Endothelial cell of umbilical vein (primary cell): ENCODE data around the gene NEDD1. TPM values are rescaled to one million over a fixed set of nuclear protein-coding genes. Genes with fewer than 3 reads are reported as not detected.
A peak's percentile ranks its signal among the peaks of the same experiment; 100 is the strongest.

Experiments used
- BruUV-seq: library from RNA; stranded (reverse); fragments of 400-500 nt; replicated peaks from 2 replicates; lab custom pipeline; 2021; lab: Mats Ljungman, UMichigan
- CTCF ChIA-PET: fragments of 300-600, 350-600 bp; sonication (Branson Sonifier 250); formaldehyde crosslinking; loops from one replicate; lab custom pipeline; 2021; ENCODE audit warnings: antibody characterized with exemption, inconsistent platforms; lab: Charles Lee
- POLR2A ChIA-PET: fragments of 300-600, 350-600 bp; sonication (Branson Sonifier 250); formaldehyde crosslinking; loops from one replicate; lab custom pipeline; 2021; ENCODE audit warnings: antibody characterized with exemption, inconsistent platforms; lab: Charles Lee
- DNase-seq: peaks from one replicate; pipeline ENCODE4 v3.0.0-alpha.2; 2011; ENCODE audit warnings: low read depth, low spot score
- FAIRE-seq: peaks from 2 replicates; lab custom pipeline; 2011; peaks lifted over from hg19 to GRCh38; lab: Jason Lieb, UNC
- H2AFZ ChIP-seq: 2 replicates; pipeline ENCODE4 v1.6.0; 2012; ENCODE audit warnings: low read depth, low read length, control low read depth, inconsistent platforms
- H3K27ac ChIP-seq: 2 replicates; pipeline ENCODE4 v1.5.1; 2011; ENCODE audit warnings: low read depth, mild to moderate bottlenecking, control low read depth, low read length, moderate library complexity; ENCODE audit not compliant: insufficient read depth
- H3K27me3 ChIP-seq, 2 experiments: 2 replicates each; pipeline versions ENCODE4 v1.6.0 to v1.6.1; 2011; ENCODE audit warnings: low read length in 2 of 2, mixed read lengths in 1 of 2; ENCODE audit not compliant: control insufficient read depth in 2 of 2, insufficient read depth in 2 of 2
- H3K36me3 ChIP-seq, 2 experiments: 2 replicates in 1 of 2; 3 replicates in 1 of 2; pipeline ENCODE4 v1.5.1; 2011; ENCODE audit warnings: low read length in 2 of 2, mild to moderate bottlenecking in 1 of 2, moderate library complexity in 1 of 2; ENCODE audit not compliant: control insufficient read depth in 2 of 2, insufficient read depth in 2 of 2; ENCODE audit errors: extremely low read depth in 1 of 2
- H3K4me1 ChIP-seq: 3 replicates; pipeline ENCODE4 v1.5.1; 2011; ENCODE audit warnings: mild to moderate bottlenecking, low read length; ENCODE audit not compliant: control insufficient read depth, insufficient read depth; ENCODE audit errors: extremely low read depth
- H3K4me2 ChIP-seq: 2 replicates; pipeline ENCODE4 v1.6.1; 2011; ENCODE audit warnings: low read length, control low read depth, mixed read lengths; ENCODE audit not compliant: insufficient read depth
- H3K4me3 ChIP-seq, 3 experiments: fragments of 200-600 bp in 1 of 3; sonication (generic), shearing (Covaris generic) in 1 of 3; replicated peaks in 1 of 3; 2 replicates each; pipeline ENCODE4 v1.5.1; 2011 to 2016; ENCODE audit warnings: control low read depth in 3 of 3, low read length in 3 of 3, mild to moderate bottlenecking in 2 of 3, inconsistent platforms in 1 of 3, low read depth in 1 of 3, moderate library complexity in 1 of 3; ENCODE audit not compliant: insufficient read depth in 1 of 3
- H3K79me2 ChIP-seq: 2 replicates; pipeline ENCODE4 v1.6.0; 2012; ENCODE audit warnings: low read length, inconsistent platforms; ENCODE audit not compliant: control insufficient read depth, insufficient read depth
- H3K9ac ChIP-seq: replicated peaks from 2 replicates; pipeline ENCODE3; 2011; ENCODE audit warnings: low read length, control low read depth; ENCODE audit not compliant: insufficient read depth; ENCODE audit errors: extremely low read depth
- H3K9me1 ChIP-seq: replicated peaks from 3 replicates; pipeline ENCODE4 v1.6.0; 2011; ENCODE audit warnings: mild to moderate bottlenecking, low read length; ENCODE audit not compliant: control insufficient read depth, insufficient read depth; ENCODE audit errors: extremely low read depth
- H3K9me3 ChIP-seq: replicated peaks from 2 replicates; pipeline ENCODE4 v1.5.1; 2012; ENCODE audit warnings: low read length, inconsistent platforms; ENCODE audit not compliant: control insufficient read depth, insufficient read depth
- H4K20me1 ChIP-seq: replicated peaks from 2 replicates; pipeline ENCODE3; 2011; ENCODE audit warnings: mild to moderate bottlenecking, low read length; ENCODE audit not compliant: control insufficient read depth, insufficient read depth; ENCODE audit errors: extremely low read depth
- EZH2 ChIP-seq: IDR thresholded peaks from 2 replicates; pipeline ENCODE4 v1.6.1; 2012; ENCODE audit warnings: borderline replicate concordance, low read depth, mild to moderate bottlenecking, moderate library complexity, low read length, inconsistent platforms; ENCODE audit not compliant: severe bottlenecking
- FOS ChIP-seq: IDR thresholded peaks from 2 replicates; pipeline ENCODE4 v1.6.1; 2011; ENCODE audit warnings: mild to moderate bottlenecking, low read length, moderate library complexity, borderline replicate concordance; ENCODE audit not compliant: insufficient read depth
- GATA2 ChIP-seq: IDR thresholded peaks from 2 replicates; pipeline ENCODE4 v1.7.0; 2011; ENCODE audit warnings: low read depth, mild to moderate bottlenecking, moderate library complexity, mixed read lengths, low read length; ENCODE audit not compliant: insufficient read length, insufficient read depth
- JUN ChIP-seq: IDR thresholded peaks from 2 replicates; pipeline ENCODE4 v1.6.1; 2011; ENCODE audit warnings: borderline replicate concordance, low read depth; ENCODE audit not compliant: insufficient read length, insufficient read depth
- POLR2AphosphoS5 ChIP-seq: IDR thresholded peaks from 2 replicates; pipeline ENCODE4 v1.6.1; 2012; ENCODE audit warnings: low read depth, mild to moderate bottlenecking, control low read depth, low read length, moderate library complexity; ENCODE audit not compliant: insufficient read depth
- dilution Hi-C: fragments of 300-500 bp; cut with MboI; formaldehyde crosslinking; loops from one replicate; pipeline ENCODE4 v1.15.0; 2019; ENCODE audit warnings: low sequenced_read_pairs; ENCODE audit not compliant: extremely low pct_ligation_motif_present
- intact Hi-C: fragments of 100-400 bp; cut with micrococcal nuclease; formaldehyde crosslinking; loops from one replicate; pipeline ENCODE4 v1.10.0; 2022
- polyA plus RNA-seq, 4 experiments: library from polyadenylated mRNA; depleted of rRNA in 3 of 4; stranded (reverse) in 3 of 4; unstranded in 1 of 4; fragments of >200 nt; gene quantifications; 2 replicates each; pipeline versions ENCODE4 v1.2.1 to v1.2.3, GENCODE V29; 2011 to 2012; ENCODE audit warnings: missing spikeins in 1 of 4
- total RNA-seq: library from RNA; stranded (reverse); gene quantifications from 2 replicates; pipeline ENCODE4 v1.2.3, GENCODE V29; 2021
- TF ChIP-seq, protein P1 (sequence below), 2 donors: IDR thresholded peaks; 1 replicate in 1 of 2; 2 replicates in 1 of 2; pipeline ENCODE4 v1.5.1; 2011; ENCODE audit warnings: low read length in 2 of 2, mild to moderate bottlenecking in 2 of 2, moderate library complexity in 2 of 2, control low read depth in 1 of 2, inconsistent platforms in 1 of 2, low read depth in 1 of 2; ENCODE audit not compliant: insufficient read depth in 1 of 2; ENCODE audit errors: extremely low read depth in 1 of 2
- TF ChIP-seq, protein P2 (sequence below): IDR thresholded peaks from 2 replicates; pipeline ENCODE4 v1.6.1; 2011; ENCODE audit not compliant: insufficient read depth, insufficient read length

Gene NEDD1
- total and polyA plus RNA-seq, 2 donors (not counting 3 experiments of a cell fraction or from before 2014, with no cell fraction given): 9.8 to 25.4 TPM

DNA sequence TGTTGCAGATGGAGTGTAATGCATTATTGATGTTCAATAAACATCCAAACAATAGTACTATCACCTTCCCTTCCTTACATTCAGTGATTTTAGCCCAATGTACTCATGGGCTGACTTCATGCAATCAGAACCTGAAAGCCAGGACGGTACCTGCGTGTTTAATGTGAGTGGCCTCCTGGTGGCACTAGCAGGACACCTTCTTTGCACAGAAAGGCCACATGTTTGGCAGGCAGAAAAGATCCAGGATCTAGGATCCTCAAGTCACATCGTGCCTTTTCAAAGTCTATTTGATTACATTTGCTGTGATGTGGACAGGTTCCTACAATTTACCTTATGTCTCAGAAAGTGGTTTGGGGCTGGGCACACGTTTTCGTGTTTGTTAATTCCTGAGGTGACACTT is 82.9 kb downstream of the NEDD1 start:
- POLR2A ChIA-PET: no interaction called here
- H3K36me3 ChIP-seq: no peaks in the 10 kb centered on the region
- no peak overlapping the region for H3K27ac ChIP-seq
- H3K9me3 ChIP-seq: no peaks in the 10 kb centered on the region
- no peaks in the 10 kb centered on the region for H3K79me2 ChIP-seq
- intact Hi-C loops: loop anchor here (1.0 to 2.0 kb wide), 3 partner anchors 318 to 1383 kb away; no protein-coding TSS in a partner anchor
- no peak overlapping the region for H3K4me2 ChIP-seq
- peak; percentile 42 for DNase-seq
- no peak overlapping the region for H3K4me3 ChIP-seq
- H3K27me3 ChIP-seq: peaks cover 20 to 46% of the 10 kb centered on the region in 2 experiments
- H3K9me1 ChIP-seq: no peaks in the 10 kb centered on the region
- dilution Hi-C loops: no loop called here
- peaks cover 7% of the 10 kb centered on the region for H3K4me1 ChIP-seq
- no peak overlapping the region for H3K9ac ChIP-seq
- no peaks in the 10 kb centered on the region for H4K20me1 ChIP-seq
- CTCF ChIA-PET: interaction anchor here (1.2 to 5.2 kb wide), 9 partner anchors 317 to 1409 kb away, joined by 4 to 30 read pairs (median 9); no protein-coding TSS in a partner anchor
- FAIRE-seq: peak; percentile 64
- TF ChIP-seq FOS (no peak), JUN (no peak), EZH2 (no peak)
- TF ChIP-seq, protein P1, sequence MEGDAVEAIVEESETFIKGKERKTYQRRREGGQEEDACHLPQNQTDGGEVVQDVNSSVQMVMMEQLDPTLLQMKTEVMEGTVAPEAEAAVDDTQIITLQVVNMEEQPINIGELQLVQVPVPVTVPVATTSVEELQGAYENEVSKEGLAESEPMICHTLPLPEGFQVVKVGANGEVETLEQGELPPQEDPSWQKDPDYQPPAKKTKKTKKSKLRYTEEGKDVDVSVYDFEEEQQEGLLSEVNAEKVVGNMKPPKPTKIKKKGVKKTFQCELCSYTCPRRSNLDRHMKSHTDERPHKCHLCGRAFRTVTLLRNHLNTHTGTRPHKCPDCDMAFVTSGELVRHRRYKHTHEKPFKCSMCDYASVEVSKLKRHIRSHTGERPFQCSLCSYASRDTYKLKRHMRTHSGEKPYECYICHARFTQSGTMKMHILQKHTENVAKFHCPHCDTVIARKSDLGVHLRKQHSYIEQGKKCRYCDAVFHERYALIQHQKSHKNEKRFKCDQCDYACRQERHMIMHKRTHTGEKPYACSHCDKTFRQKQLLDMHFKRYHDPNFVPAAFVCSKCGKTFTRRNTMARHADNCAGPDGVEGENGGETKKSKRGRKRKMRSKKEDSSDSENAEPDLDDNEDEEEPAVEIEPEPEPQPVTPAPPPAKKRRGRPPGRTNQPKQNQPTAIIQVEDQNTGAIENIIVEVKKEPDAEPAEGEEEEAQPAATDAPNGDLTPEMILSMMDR (IDR thresholded peaks at IDR 0.05; ENCODE audit: extremely low read depth in 1 of 2, insufficient read depth in 1 of 2, low read depth in 1 of 2, low read length in 2 of 2): peak; percentile 38 to 40
- no peak overlapping the region for H2AFZ ChIP-seq
- no TSS peak for BruUV-seq

DNA sequence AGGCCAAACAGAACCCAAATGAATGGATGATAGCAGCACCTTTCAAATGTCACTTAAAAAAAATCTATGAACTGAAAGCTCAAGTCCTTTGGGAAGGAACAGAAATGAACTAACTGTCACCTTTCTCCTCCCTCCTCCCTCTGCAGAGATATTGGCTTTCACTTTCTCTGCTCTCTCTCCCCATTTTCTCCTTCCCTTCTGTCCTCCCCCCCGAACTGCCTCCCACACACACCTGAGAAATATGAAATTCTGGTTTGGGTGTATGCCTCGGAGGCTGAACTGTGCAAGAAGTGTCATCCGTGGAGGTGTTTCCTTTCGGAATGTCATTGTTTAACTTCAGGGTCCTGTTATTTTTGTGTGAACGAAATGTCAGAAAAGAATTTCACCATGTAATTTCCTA is 87.8 kb downstream of the NEDD1 start:
- ChIA-PET POLR2A (no interaction called here), CTCF (interaction anchor here (0.7 to 2.6 kb wide), 3 partner anchors 8 to 146 kb away, joined by 3 to 8 read pairs (median 7); no protein-coding TSS in a partner anchor)
- no peak for DNase-seq
- peaks cover 14 to 27% of the 10 kb centered on the region in 2 experiments for H3K27me3 ChIP-seq
- no peak overlapping the region for H3K4me2 ChIP-seq
- H3K79me2 ChIP-seq: no peaks in the 10 kb centered on the region
- BruUV-seq: no TSS peak
- H3K4me3 ChIP-seq: no peak overlapping the region
- intact Hi-C loops (no loop called here), dilution Hi-C loops (no loop called here)
- no peaks in the 10 kb centered on the region for H3K9me1 ChIP-seq
- H3K36me3 ChIP-seq: no peaks in the 10 kb centered on the region
- H3K27ac ChIP-seq: no peak overlapping the region
- no peak overlapping the region for H3K9ac ChIP-seq
- FAIRE-seq: no peak
- H2AFZ ChIP-seq: no peak overlapping the region
- H3K9me3 ChIP-seq: no peaks in the 10 kb centered on the region
- H4K20me1 ChIP-seq: no peaks in the 10 kb centered on the region
- TF ChIP-seq POLR2AphosphoS5 (no peak), GATA2 (no peak), FOS (no peak)
- TF ChIP-seq, protein P2, sequence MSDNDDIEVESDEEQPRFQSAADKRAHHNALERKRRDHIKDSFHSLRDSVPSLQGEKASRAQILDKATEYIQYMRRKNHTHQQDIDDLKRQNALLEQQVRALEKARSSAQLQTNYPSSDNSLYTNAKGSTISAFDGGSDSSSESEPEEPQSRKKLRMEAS: no peak
- TF ChIP-seq, protein P1 (IDR thresholded peaks at IDR 0.05; ENCODE audit: extremely low read depth in 1 of 2, insufficient read depth in 1 of 2, low read depth in 1 of 2, low read length in 2 of 2): no peak
- H3K4me1 ChIP-seq: no peaks in the 10 kb centered on the region
